ENCODE measurements around the gene POU2F3. TPM values are rescaled to one million over a fixed set of nuclear protein-coding genes. Genes with fewer than 3 reads are reported as not detected.
"Not testable (repeated sequence)": the region's sequence is repeated elsewhere in the genome, so short reads cannot be mapped to it uniquely, and the experiment has no call there.

Gene POU2F3
- total RNA-seq, 1 experiment from 2014 or later, result not detected

- H3K27me3 ChIP-seq (ENCODE audit: control insufficient read depth, insufficient read depth, low read length), result peaks cover 10% of the 10 kb centered on the region
- H3K4me3 ChIP-seq (ENCODE audit: insufficient read depth, low read depth, low read length), result no peak overlapping the region
- no peaks in the 10 kb centered on the region for H3K36me3 ChIP-seq (replicated peaks; ENCODE audit: control insufficient read depth, insufficient read depth, low read length)
- no peak for DNase-seq
Measured at GRCh38 chr11:120260616-120261015, 20.7 kb downstream of the POU2F3 start.

- Histone ChIP-seq H3K36me3 (replicated peaks; ENCODE audit: control insufficient read depth, insufficient read depth, low read length) (no peaks in the 10 kb centered on the region), H3K27me3 (ENCODE audit: control insufficient read depth, insufficient read depth, low read length) (peaks cover 4% of the 10 kb centered on the region), H3K4me3 (ENCODE audit: insufficient read depth, low read depth, low read length) (no peak overlapping the region)
- no peak for DNase-seq
Measured at GRCh38 chr11:120261321-120261720, 21.4 kb downstream of the POU2F3 start.

- no peak for DNase-seq
- Histone ChIP-seq H3K27me3 (ENCODE audit: control insufficient read depth, insufficient read depth, low read length) (peaks cover 2% of the 10 kb centered on the region), H3K4me3 (ENCODE audit: insufficient read depth, low read depth, low read length) (no peak overlapping the region), H3K36me3 (replicated peaks; ENCODE audit: control insufficient read depth, insufficient read depth, low read length) (no peaks in the 10 kb centered on the region)
Measured at GRCh38 chr11:120261931-120262330, 22.0 kb downstream of the POU2F3 start.

GRCh38 chr11:120267319-120267718, 27.4 kb downstream of the POU2F3 start:
- H3K4me3 ChIP-seq (ENCODE audit: insufficient read depth, low read depth, low read length), result no peak overlapping the region
- no peaks in the 10 kb centered on the region for H3K36me3 ChIP-seq (replicated peaks; ENCODE audit: control insufficient read depth, insufficient read depth, low read length)
- DNase-seq, result no peak
- H3K27me3 ChIP-seq (ENCODE audit: control insufficient read depth, insufficient read depth, low read length), result no peaks in the 10 kb centered on the region

- no peak for DNase-seq
- no peaks in the 10 kb centered on the region for H3K36me3 ChIP-seq (replicated peaks; ENCODE audit: control insufficient read depth, insufficient read depth, low read length)
- H3K27me3 ChIP-seq (ENCODE audit: control insufficient read depth, insufficient read depth, low read length), result no peaks in the 10 kb centered on the region
- no peak overlapping the region for H3K4me3 ChIP-seq (ENCODE audit: insufficient read depth, low read depth, low read length)
Measured at GRCh38 chr11:120268686-120269085, 28.7 kb downstream of the POU2F3 start.

- DNase-seq, result no peak
- Histone ChIP-seq H3K27me3 (ENCODE audit: control insufficient read depth, insufficient read depth, low read length) (no peaks in the 10 kb centered on the region), H3K36me3 (replicated peaks; ENCODE audit: control insufficient read depth, insufficient read depth, low read length) (no peaks in the 10 kb centered on the region), H3K4me3 (ENCODE audit: insufficient read depth, low read depth, low read length) (no peak overlapping the region)
Measured at GRCh38 chr11:120270386-120270785, 30.4 kb downstream of the POU2F3 start.

- Histone ChIP-seq H3K4me3 (ENCODE audit: insufficient read depth, low read depth, low read length) (no peak overlapping the region), H3K27me3 (ENCODE audit: control insufficient read depth, insufficient read depth, low read length) (no peaks in the 10 kb centered on the region), H3K36me3 (replicated peaks; ENCODE audit: control insufficient read depth, insufficient read depth, low read length) (no peaks in the 10 kb centered on the region)
- no peak for DNase-seq
Measured at GRCh38 chr11:120271672-120272071, 31.7 kb downstream of the POU2F3 start.

- DNase-seq, result no peak
- no peaks in the 10 kb centered on the region for H3K27me3 ChIP-seq (ENCODE audit: control insufficient read depth, insufficient read depth, low read length)
- H3K4me3 ChIP-seq (ENCODE audit: insufficient read depth, low read depth, low read length), result no peak overlapping the region
- no peaks in the 10 kb centered on the region for H3K36me3 ChIP-seq (replicated peaks; ENCODE audit: control insufficient read depth, insufficient read depth, low read length)
Measured at GRCh38 chr11:120272303-120272702, 32.4 kb downstream of the POU2F3 start.

GRCh38 chr11:120273432-120273831, 33.5 kb downstream of the POU2F3 start:
- Histone ChIP-seq H3K4me3 (ENCODE audit: insufficient read depth, low read depth, low read length) (no peak overlapping the region), H3K27me3 (ENCODE audit: control insufficient read depth, insufficient read depth, low read length) (no peaks in the 10 kb centered on the region), H3K36me3 (replicated peaks; ENCODE audit: control insufficient read depth, insufficient read depth, low read length) (no peaks in the 10 kb centered on the region)
- DNase-seq, result no peak

- DNase-seq; H3K27me3 ChIP-seq (ENCODE audit: control insufficient read depth, insufficient read depth, low read length); H3K4me3 ChIP-seq (ENCODE audit: insufficient read depth, low read depth, low read length); H3K36me3 ChIP-seq (replicated peaks; ENCODE audit: control insufficient read depth, insufficient read depth, low read length): not testable (repeated sequence)
Measured at GRCh38 chr11:120273956-120274355, 34.0 kb downstream of the POU2F3 start.

- H3K27me3 ChIP-seq (ENCODE audit: control insufficient read depth, insufficient read depth, low read length), result no peaks in the 10 kb centered on the region
- no peak overlapping the region for H3K4me3 ChIP-seq (ENCODE audit: insufficient read depth, low read depth, low read length)
- DNase-seq, result no peak
- no peaks in the 10 kb centered on the region for H3K36me3 ChIP-seq (replicated peaks; ENCODE audit: control insufficient read depth, insufficient read depth, low read length)
Measured at GRCh38 chr11:120279502-120279901, 39.6 kb downstream of the POU2F3 start.

GRCh38 chr11:120280600-120281051, 40.7 kb downstream of the POU2F3 start:
- no peaks in the 10 kb centered on the region for H3K36me3 ChIP-seq (replicated peaks; ENCODE audit: control insufficient read depth, insufficient read depth, low read length)
- no peak overlapping the region for H3K4me3 ChIP-seq (ENCODE audit: insufficient read depth, low read depth, low read length)
- no peaks in the 10 kb centered on the region for H3K27me3 ChIP-seq (ENCODE audit: control insufficient read depth, insufficient read depth, low read length)
- DNase-seq, result no peak

GRCh38 chr11:120281143-120281795, 41.3 kb downstream of the POU2F3 start:
- Histone ChIP-seq H3K36me3 (replicated peaks; ENCODE audit: control insufficient read depth, insufficient read depth, low read length) (no peaks in the 10 kb centered on the region), H3K27me3 (ENCODE audit: control insufficient read depth, insufficient read depth, low read length) (no peaks in the 10 kb centered on the region), H3K4me3 (ENCODE audit: insufficient read depth, low read depth, low read length) (no peak overlapping the region)
- no peak for DNase-seq

GRCh38 chr11:120283124-120283523, 43.2 kb downstream of the POU2F3 start:
- Histone ChIP-seq H3K27me3 (ENCODE audit: control insufficient read depth, insufficient read depth, low read length) (no peaks in the 10 kb centered on the region), H3K4me3 (ENCODE audit: insufficient read depth, low read depth, low read length) (no peak overlapping the region), H3K36me3 (replicated peaks; ENCODE audit: control insufficient read depth, insufficient read depth, low read length) (no peaks in the 10 kb centered on the region)
- DNase-seq, result no peak

GRCh38 chr11:120284272-120284671, 44.3 kb downstream of the POU2F3 start:
- Histone ChIP-seq H3K27me3 (ENCODE audit: control insufficient read depth, insufficient read depth, low read length) (no peaks in the 10 kb centered on the region), H3K4me3 (ENCODE audit: insufficient read depth, low read depth, low read length) (no peak overlapping the region), H3K36me3 (replicated peaks; ENCODE audit: control insufficient read depth, insufficient read depth, low read length) (no peaks in the 10 kb centered on the region)
- no peak for DNase-seq

- DNase-seq, result no peak
- Histone ChIP-seq H3K36me3 (replicated peaks; ENCODE audit: control insufficient read depth, insufficient read depth, low read length) (no peaks in the 10 kb centered on the region), H3K27me3 (ENCODE audit: control insufficient read depth, insufficient read depth, low read length) (no peaks in the 10 kb centered on the region), H3K4me3 (ENCODE audit: insufficient read depth, low read depth, low read length) (no peak overlapping the region)
Measured at GRCh38 chr11:120285256-120285655, 45.3 kb downstream of the POU2F3 start.
